GM19023 (cell line): Measurements from ENCODE around the gene PAQR5.
"Not testable (repeated sequence)": the region's sequence is repeated elsewhere in the genome, so short reads cannot be mapped to it uniquely, and the experiment has no call there.

ENCODE experiments used
- ATAC-seq: cut with Tn5 transposase; IDR thresholded peaks from one replicate; pipeline ENCODE4 v1.9.1; 2021; ENCODE audit warnings: mild to moderate bottlenecking, moderate library complexity; ENCODE audit not compliant: unreplicated experiment

The PAQR5 gene

GRCh38 chr15:69346112-69346511, 47.4 kb downstream of the PAQR5 start:
- no peak for ATAC-seq

- ATAC-seq: no peak
These were observed 52.6 kb downstream of the PAQR5 start for GRCh38 chr15:69351333-69351732.

GRCh38 chr15:69351884-69352283, 53.2 kb downstream of the PAQR5 start:
- no peak for ATAC-seq

GRCh38 chr15:69357773-69358771, 59.4 kb downstream of the PAQR5 start:
- ATAC-seq: no peak

- no peak for ATAC-seq
These were observed 60.1 kb downstream of the PAQR5 start for GRCh38 chr15:69358850-69359249.

- no peak for ATAC-seq
These were observed 61.0 kb downstream of the PAQR5 start for GRCh38 chr15:69359722-69360121.

- no peak for ATAC-seq
These were observed 61.9 kb downstream of the PAQR5 start for GRCh38 chr15:69360642-69361041.

GRCh38 chr15:69367236-69367635, 68.5 kb downstream of the PAQR5 start:
- ATAC-seq: no peak

GRCh38 chr15:69369631-69370030, 70.9 kb downstream of the PAQR5 start:
- no peak for ATAC-seq

GRCh38 chr15:69373406-69373805, 74.7 kb downstream of the PAQR5 start:
- ATAC-seq: no peak

- ATAC-seq: no peak
These were observed 76.6 kb downstream of the PAQR5 start for GRCh38 chr15:69375151-69375790.

GRCh38 chr15:69377216-69377970, 78.7 kb downstream of the PAQR5 start:
- ATAC-seq: no peak

GRCh38 chr15:69380100-69380725, 81.5 kb downstream of the PAQR5 start:
- ATAC-seq: no peak

- ATAC-seq: no peak
These were observed 82.0 kb downstream of the PAQR5 start for GRCh38 chr15:69380726-69381105.

GRCh38 chr15:69382176-69382575, 83.5 kb downstream of the PAQR5 start:
- ATAC-seq: not testable (repeated sequence)

- not testable (repeated sequence) for ATAC-seq
These were observed 85.4 kb downstream of the PAQR5 start for GRCh38 chr15:69384066-69384465.

- no peak for ATAC-seq
These were observed 86.2 kb downstream of the PAQR5 start for GRCh38 chr15:69384626-69385598.

- ATAC-seq: no peak
These were observed 87.1 kb downstream of the PAQR5 start for GRCh38 chr15:69385831-69386230.

GRCh38 chr15:69386284-69386683, 87.6 kb downstream of the PAQR5 start:
- ATAC-seq: no peak

GRCh38 chr15:69388260-69388705, 89.6 kb downstream of the PAQR5 start:
- ATAC-seq: no peak
